Measurements from ENCODE around the gene CRYM.

GRCh38 chr16:21256636-21257035 lies 21.5 kb downstream of the CRYM start:
- TF ChIP-seq POLR2A (IDR thresholded peaks at IDR 0.05): no peak
- TF ChIP-seq CTCF (IDR thresholded peaks at IDR 0.05): no peak
